ELF-1 (cell line): Measurements from ENCODE around the gene ZC3H7A.

Experiments used
- DNase-seq: peaks from one replicate; pipeline ENCODE4 v3.0.0-alpha.2; 2016; ENCODE audit warnings: low read depth, low spot score

Gene ZC3H7A

GRCh38 chr16:11705311-11706025 lies 91.6 kb downstream of the ZC3H7A start:
- DNase-seq: no peak
